IPS-18c (cell line): ENCODE measurements around the gene LYSMD1.
A peak's percentile ranks its signal among the peaks of the same experiment; 100 is the strongest.

Experiments used
- H3K4me3 ChIP-seq: 2 replicates; pipeline ENCODE4 v1.7.0; 2013; ENCODE audit warnings: low read depth, mild to moderate bottlenecking, low read length, moderate library complexity; ENCODE audit not compliant: insufficient read depth
- H3K9me3 ChIP-seq: one replicate; pipeline ENCODE4 v1.6.1; 2013; ENCODE audit warnings: mild to moderate bottlenecking, low read length, moderate library complexity; ENCODE audit not compliant: control insufficient read depth, insufficient read depth

Gene LYSMD1

DNA sequence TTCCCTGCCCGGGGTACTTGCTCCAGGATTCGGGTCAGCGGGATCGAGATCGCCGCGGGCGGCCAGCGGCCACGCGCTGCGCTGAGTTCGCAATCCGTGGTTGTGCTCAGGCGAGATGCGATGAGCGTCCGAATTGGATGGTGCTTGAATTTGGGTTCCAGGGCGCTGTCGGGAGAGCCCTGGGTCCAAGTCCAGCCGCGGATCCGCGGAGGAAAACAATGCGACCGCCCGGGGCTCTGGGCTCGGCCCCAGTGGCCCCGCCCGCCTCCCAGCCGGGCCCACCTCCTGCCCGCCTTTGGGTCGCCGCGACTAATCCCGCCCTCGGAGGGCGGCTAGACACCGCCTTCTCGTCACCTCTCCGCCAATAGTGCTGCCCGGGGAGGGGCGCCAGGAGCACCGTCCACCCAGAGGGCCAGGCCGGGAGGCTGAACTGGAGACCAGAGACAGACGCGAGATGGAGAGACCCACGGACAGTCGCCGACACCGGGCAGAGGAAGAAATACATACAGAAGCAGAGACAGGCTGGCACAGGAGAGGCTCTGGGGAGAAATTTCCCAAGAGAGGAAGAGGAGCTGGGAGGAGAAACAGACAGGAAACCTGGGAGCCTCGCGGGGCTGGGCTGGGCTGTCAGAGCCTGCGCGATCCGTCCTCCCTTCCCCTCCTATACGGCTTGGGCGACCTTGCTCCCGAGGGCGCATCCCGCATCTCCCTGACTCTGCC lies 19.1 kb downstream of the LYSMD1 start, which contains the start of gene SEMA6C:
Gene SEMA6C, minus strand, starts transcription at position 220 of the 720 bp plus-strand sequence. CDS start 4,010 bp downstream, outside the sequence.
- Histone ChIP-seq H3K4me3 (peak within 1 kb of the TSS; percentile 67), H3K9me3 (no peaks in the 10 kb centered on the region)

DNA sequence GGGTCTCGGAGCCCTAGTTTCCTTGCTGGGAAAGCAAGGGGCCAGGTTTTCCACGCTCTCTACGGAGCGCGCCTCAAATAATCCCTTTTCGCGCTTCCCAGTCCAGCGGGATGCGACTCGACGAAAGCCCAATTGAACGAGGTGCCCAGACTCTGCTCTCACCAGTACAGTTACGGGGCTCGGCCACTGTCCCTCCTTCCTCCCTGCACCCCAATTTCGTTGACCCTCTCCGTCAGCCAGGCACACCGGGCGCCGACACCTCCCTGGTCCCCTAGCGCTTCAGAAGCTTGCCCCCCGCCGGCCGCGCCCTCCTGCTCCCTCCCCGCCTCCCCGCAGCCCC lies 19.7 kb downstream of the LYSMD1 start:
- Histone ChIP-seq H3K9me3 (no peaks in the 10 kb centered on the region), H3K4me3 (peak overlapping the region; percentile 67)

DNA sequence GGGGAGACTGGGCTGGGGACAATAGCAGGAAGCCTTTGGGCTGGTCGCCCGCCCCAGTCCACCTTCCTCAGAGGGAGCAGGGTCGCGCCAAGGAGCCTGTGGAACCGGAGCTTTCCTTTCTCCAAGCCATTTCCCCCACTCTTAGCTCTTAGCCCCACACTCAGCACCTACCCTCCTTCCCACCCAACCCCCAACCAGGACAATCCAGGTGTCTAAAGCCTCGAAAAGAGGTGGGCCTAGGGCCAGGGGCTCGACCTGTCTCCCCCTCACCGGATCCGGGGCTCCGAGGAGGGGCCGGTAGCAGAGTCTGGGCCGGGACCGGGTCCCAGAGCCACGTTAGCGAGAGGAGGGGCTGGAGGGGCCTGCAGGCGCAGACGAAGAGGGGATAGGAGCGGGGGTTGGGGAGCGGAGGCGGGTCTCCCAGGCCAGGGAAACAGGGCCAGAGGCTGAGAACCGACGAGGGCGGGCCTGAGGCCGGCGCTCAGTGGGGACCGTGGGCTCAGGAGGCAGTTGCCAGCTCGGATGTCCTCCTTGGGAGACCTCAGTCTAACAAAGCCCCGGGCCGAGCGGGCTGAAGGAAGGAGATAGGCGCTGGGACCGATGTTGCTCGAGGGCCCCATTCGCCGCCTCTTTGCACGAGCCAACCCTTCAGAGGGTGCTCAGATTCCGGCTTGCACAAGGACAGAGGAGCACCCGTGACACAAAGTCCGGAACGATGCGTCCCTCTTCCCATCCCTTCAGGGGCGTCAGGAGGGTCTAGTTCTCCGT lies 20.2 kb downstream of the LYSMD1 start:
- Histone ChIP-seq H3K9me3 (no peaks in the 10 kb centered on the region), H3K4me3 (peak overlapping the region; percentile 67)

DNA sequence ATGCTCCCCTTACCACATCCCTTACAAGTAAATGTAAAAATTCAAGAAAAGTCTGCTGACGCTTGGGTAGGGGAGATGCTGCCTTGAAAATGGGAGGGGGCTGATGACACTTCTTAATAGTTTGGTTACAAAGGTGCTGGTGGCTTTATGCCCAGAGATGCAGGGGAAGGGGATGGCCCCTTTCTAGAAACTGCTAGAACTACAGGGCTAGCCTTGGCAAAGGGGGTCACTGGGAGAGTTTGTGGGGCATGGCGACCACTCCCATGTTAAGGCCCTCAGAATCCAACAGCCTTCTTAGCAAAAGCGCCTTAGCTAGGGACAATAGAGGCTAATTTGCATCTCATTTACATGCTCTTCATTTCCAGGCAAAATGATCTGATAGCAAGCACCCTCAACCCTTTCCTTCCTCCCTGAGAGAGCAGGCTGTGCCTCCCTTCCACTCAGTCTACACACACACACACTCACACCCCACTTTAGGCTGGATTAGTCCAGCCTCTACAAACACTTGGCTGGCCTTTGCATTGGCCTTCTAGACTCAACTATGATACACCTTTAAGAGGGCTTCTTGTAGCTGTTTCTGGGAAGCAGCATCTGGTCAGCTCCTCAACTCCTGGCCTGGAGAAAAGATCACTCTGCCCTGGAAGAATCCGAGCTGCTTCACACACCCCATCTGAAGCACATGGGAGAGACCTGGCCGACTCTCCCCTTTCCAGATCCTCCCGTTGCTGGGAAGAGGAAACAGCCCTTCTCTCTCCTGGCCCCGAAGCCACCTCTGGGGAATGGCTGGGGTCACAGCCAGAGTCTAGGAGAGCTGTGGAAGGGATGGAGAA lies 21.0 kb downstream of the LYSMD1 start:
- Histone ChIP-seq H3K9me3 (no peaks in the 10 kb centered on the region), H3K4me3 (peak overlapping the region; percentile 67)

DNA sequence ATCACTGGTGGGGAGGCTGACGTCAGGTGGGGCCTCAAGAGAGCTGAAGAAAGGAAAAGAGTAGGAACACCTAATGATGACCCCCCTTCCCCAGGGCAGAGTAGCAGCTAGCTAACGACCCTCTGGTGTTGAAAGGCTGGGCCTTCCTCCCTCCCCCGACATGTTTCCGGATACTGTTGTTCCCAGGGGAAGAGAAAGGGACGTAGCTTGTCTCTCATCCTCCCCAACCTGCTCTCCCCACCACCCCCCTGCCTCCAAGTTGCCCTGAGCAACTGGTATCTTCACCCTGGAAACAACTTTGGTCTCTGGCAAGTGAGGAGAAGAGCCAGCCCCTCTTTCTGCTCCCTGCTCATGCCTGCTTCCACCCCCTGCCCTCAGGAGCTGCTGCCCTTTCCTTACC lies 21.7 kb downstream of the LYSMD1 start:
- peak overlapping the region; percentile 15; the same call in 1 of the 2 replicates for H3K4me3 ChIP-seq
- H3K9me3 ChIP-seq: no peaks in the 10 kb centered on the region

DNA sequence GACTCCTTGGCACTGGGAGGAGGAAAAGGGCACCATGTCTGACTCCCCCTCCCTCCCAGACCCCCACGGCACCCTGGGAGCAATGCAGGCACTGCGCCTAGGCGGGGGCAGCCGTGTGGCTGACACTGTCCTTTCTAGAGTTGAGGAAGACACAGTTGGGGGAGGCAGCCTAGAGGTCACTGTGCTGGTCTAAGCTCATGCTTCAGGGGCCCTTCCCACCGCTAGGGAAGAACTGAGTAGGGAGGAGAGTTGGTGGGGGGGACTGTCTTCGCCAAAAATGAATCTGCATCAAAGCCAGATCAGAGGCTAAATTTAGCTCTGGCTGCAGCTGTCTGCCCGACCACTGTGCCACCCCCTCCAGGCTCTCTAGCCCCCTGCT lies 22.7 kb downstream of the LYSMD1 start:
- Histone ChIP-seq H3K4me3 (no peak overlapping the region), H3K9me3 (no peaks in the 10 kb centered on the region)

DNA sequence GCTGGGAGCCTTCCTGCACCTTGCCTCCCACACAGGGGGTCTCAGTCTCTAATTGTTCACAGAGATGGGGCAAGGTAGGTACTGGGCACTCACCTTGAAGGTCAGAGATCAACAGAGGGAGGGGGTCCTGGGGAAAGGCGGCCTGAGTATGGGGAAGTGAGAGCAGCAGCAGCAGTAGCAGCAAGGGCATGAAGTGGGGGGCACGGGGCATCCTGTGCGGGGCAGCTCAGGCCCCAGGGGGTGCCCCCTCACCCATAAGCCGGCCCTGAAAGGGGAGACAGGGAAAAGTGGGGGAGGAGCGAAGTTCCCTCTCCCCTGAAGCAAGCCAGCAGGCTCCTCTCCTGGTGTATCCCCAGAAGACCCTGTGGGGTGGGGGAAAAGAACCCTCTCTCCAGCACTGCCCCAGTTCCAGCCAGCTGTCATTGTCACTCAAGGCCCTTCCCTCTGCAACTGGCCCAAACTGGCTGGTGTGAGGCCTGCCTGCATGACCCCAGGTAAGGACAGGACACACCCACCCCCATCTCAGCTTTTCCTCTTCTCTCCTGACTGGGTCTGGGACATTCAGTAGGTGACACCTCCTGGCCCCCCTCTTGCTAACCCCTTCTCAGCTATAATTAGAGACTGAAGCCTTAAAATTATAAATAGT lies 23.2 kb downstream of the LYSMD1 start:
- Histone ChIP-seq H3K4me3 (no peak overlapping the region), H3K9me3 (no peaks in the 10 kb centered on the region)

DNA sequence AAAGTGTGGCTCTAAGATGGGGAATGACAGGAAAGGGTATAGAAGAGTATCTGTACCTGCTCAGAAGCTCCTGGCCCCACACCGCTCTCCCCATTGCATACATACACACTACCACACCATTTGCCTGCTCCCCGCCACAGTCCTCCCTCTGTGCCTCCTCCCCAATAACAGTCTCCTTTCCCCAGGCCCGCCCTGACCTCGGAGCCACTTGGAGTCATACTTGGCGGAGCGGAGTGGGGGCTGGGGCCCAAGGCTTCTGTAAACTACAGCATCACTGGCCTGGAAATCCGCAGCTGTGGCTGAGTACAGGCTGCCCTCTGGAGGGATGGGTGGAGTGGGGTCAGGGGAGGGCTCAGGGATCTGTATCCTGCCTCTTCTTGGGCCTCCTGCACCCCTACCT lies 27.9 kb downstream of the LYSMD1 start:
- no peaks in the 10 kb centered on the region for H3K9me3 ChIP-seq
- no peak overlapping the region for H3K4me3 ChIP-seq

DNA sequence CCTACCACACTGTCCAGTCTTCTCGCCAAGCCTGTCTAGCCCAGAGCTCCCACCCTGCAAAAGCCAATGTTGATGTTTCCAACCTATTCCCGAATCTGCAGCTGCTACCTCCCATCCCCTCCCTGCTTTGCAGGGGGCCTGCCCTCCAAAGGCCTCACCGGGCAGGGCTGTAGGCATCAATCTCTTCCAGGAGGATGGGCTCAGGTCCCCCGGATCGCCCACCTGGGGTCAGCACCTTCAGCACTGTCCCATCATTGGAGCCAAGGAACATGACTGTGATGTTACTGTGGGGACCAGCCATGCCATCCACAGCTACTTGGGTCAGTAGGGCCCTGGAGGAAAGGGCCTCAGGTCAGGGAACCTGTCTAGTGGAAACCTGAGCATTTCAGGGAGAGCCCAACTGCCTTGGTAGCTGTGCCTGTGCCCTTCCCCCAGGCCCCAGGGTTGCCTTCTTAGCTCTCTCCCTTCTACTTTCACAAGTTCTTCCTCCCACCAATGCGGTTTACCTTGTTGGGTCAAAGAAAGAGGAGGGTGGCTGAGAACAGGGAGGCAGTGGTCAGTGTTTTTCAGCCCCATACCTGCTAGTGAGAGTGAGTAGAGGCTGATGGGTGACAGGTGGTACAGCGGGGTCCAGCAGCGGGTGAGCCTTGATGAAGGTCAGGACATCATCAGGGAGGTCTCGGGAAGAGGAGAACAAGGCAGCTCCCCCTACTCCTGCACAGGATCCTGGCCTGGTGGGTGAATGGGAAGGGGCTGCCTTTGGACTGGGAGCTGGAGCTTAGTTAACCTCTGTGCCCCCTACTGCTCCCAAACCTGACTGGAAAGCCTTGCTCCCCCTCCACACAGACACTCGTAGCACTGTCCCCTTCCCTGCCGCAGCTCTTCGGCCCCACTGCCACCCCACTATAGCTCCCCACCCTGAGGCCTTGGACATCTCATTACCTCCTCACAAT lies 30.0 kb downstream of the LYSMD1 start:
- Histone ChIP-seq H3K4me3 (no peak overlapping the region), H3K9me3 (no peaks in the 10 kb centered on the region)

DNA sequence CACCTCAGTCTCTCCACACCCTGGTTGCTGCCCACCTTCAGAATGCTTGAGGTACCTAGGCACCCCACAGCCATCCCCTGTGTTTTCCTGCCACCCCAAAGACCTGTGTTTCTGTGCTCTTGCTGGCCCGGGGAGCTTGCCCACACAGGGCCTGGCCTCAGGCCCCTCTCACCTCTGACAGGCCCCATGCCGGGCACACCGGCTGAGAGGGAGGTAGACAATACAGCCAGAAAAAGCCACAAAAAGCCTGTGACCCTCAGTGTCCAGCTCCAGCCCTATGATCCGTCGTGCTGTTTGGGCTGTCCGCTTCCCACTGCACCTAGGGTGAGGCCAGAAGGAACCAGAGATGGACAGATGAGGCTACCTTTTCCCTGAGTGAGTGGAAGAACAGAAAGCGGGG lies 30.7 kb downstream of the LYSMD1 start:
- Histone ChIP-seq H3K4me3 (no peak overlapping the region), H3K9me3 (no peaks in the 10 kb centered on the region)

DNA sequence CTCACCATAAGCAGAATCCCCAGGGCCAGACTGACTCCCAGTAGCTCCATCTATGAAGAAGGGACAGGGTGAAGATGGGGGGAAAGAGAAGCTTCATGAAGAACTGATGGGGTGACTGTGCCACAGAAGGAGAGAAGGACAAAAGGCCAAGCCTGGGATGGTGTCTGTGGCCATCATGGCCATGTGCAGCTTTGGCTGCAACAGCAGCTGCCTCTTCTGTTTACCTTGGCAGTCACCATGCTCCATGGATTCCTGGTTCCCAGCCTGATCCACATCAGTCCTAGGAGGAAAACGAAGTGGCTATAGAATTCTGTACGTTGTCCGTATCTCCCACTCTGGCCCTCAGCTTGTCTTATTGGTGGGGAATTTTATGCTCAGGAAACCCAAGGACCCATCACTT lies 31.3 kb downstream of the LYSMD1 start:
- H3K9me3 ChIP-seq: no peaks in the 10 kb centered on the region
- no peak overlapping the region for H3K4me3 ChIP-seq

DNA sequence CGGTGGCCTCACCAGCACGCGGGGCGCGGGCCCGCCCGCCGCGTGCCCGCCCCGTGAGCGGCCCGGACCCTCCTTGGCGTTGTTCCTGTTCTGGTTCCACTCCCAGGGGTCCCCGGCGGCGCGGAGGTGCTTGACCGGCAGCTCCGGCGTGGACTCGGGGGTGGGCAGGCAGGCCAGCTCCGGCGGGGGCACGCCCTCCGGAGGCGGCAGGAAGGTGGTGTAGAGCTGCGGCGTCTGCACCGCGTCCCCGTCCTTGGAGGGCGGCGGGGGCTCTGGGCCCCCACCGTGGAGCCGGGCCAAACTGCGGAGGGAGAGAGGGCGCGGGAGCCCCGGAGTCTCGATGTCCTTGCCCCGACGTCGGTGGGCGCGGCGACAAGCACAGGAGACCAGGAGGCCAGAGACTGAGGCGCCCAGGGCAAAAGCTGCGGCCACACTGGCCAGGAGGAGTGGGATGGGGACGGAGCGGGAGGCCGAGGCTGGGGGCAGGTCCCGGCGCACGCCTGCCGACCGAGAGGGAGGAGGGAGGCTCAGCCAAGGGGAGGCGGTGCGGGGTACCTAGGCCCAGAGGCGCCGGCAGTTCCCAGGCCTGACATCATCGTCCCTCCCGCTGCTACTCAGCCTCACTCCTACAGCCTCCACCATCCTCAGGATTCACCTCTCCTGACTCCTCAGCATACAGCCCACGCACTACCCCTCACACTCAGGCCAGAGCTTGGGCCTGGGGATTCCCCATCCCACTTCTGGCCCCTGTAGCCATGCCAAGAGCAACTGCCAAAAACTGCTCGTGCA lies 32.5 kb downstream of the LYSMD1 start:
- Histone ChIP-seq H3K4me3 (peak overlapping the region; percentile 44; the same call in 1 of the 2 replicates), H3K9me3 (no peaks in the 10 kb centered on the region)

DNA sequence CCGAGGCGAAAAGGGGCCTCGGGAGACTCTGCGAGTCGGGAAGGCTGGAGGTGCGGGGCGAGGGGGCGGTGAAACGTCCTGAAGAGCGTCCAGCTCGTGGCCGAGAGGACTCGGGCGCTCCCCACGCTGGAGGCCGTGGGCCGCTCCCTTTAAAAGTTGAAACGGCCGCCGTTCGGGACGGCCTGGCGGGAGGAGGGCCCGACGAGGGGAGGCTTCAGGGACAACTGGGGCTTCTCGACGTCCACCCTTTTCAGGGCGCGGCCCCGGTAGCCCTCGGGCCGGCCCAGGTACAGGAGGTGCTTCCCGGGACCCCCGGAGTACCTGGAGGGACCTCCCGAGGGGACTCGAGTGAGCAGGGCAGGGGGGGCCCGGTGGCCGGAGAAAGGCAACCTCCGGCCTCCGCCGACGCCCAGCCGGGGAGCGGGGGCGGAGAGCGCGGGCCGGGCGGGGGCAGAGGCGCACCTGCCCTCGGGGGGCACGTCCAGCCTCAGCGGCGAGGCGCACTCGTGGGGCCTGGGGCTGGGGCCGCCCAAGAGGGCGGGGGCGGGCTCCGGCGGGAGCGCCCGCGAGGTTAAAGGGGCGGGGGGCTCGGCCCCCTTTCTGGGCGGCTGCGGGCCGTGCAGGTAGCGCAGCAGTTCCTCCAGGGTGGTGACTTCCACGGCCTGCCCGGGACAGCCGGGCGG lies 33.2 kb downstream of the LYSMD1 start:
- Histone ChIP-seq H3K4me3 (peak overlapping the region; percentile 55), H3K9me3 (no peaks in the 10 kb centered on the region)

DNA sequence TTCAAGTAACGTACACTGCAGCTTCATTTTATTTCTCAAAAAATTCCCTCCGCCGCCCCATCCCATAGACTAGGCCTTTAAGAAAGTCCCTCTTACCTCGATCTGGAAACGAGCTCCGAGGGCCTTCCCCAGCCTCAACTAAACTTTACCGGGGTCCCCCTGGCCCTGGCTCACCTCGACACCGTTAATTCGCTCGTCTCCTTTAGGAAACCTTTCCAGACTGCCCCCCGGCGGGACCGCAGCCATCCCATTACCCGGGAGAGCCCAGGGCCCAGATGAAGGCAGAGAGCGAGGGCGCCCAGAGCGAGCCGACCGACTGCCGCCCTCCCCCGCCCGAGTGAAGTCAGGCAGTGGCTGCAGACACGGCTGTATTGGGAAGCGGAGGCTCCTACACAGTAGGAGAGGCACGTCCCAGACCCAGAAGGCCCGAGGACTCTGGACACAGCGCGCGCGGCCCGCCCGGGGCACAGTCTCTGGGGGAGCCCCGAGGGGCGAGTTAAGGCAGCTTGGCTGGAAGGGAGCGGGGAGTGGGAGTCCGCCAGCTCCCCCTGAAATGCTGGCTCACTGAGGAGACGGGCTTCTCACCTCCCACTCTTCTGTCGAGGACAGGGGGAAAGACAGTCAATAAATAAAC lies 33.9 kb downstream of the LYSMD1 start:
- Histone ChIP-seq H3K4me3 (peak overlapping the region; percentile 55), H3K9me3 (no peaks in the 10 kb centered on the region)
